Measurements from ENCODE around the gene FLII.

FLII gene

DNA sequence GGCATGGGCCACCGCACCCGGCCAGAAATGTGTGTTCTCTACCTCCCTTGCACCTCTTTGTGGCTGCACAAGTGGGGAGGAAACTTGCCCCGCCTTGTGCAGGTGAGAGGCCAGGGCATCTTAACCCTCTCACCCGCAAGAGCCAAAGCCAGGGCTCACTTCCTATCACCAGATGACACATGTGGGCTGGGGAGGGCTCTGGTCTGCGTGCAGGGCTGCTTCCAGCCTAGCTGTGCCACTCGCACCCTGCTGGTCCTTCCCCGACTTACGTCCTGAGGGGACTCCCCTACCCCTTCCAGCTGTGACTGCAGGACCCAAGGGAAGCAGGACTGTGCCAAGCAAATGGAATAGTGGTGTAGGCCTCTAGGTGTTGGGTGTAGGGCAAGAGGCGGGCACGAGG, 8.8 kb upstream of the FLII start:
- TF ChIP-seq, protein P1, sequence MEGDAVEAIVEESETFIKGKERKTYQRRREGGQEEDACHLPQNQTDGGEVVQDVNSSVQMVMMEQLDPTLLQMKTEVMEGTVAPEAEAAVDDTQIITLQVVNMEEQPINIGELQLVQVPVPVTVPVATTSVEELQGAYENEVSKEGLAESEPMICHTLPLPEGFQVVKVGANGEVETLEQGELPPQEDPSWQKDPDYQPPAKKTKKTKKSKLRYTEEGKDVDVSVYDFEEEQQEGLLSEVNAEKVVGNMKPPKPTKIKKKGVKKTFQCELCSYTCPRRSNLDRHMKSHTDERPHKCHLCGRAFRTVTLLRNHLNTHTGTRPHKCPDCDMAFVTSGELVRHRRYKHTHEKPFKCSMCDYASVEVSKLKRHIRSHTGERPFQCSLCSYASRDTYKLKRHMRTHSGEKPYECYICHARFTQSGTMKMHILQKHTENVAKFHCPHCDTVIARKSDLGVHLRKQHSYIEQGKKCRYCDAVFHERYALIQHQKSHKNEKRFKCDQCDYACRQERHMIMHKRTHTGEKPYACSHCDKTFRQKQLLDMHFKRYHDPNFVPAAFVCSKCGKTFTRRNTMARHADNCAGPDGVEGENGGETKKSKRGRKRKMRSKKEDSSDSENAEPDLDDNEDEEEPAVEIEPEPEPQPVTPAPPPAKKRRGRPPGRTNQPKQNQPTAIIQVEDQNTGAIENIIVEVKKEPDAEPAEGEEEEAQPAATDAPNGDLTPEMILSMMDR (IDR thresholded peaks at IDR 0.05; ENCODE audit: control insufficient read depth, insufficient read depth, low read depth, low read length, missing control alignments) = no peak
- DNase-seq (ENCODE audit: low read depth) = no peak
- H3K4me3 ChIP-seq (ENCODE audit: control insufficient read depth, low read depth, low read length) = no peak overlapping the region

DNA sequence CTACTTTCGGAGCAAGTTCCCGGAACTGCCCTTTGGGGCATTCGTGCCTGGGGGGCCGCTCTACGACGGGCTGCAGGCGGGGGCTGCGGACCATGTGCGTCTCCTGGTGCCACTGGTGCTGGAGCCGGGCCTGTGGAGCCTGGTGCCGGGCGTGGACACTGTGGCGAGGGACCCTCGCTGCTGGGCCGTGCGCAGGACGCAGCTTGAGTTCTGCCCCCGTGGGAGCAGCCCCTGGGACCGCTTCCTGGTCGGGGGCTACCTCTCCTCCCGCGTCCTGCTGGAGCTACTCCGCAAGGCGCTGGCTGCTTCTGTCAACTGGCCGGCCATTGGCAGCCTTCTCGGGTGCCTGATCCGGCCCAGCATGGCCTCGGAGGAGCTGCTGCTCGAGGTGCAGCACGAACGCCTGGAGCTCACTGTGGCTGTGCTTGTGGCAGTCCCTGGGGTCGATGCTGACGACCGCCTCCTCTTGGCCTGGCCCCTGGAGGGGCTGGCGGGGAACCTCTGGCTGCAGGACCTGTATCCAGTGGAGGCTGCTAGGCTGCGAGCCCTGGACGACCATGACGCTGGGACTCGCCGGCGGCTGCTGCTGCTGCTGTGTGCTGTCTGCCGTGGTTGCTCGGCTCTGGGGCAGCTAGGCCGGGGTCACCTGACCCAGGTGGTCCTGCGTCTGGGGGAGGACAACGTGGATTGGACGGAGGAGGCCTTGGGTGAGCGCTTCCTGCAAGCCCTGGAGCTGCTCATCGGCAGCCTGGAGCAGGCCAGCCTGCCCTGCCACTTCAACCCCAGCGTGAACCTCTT, 5.5 kb upstream of the FLII start:
- no peak for DNase-seq (ENCODE audit: low read depth)
- H3K4me3 ChIP-seq (ENCODE audit: control insufficient read depth, low read depth, low read length) = no peak overlapping the region
- TF ChIP-seq, protein P1 (IDR thresholded peaks at IDR 0.05; ENCODE audit: control insufficient read depth, insufficient read depth, low read depth, low read length, missing control alignments) = no peak

DNA sequence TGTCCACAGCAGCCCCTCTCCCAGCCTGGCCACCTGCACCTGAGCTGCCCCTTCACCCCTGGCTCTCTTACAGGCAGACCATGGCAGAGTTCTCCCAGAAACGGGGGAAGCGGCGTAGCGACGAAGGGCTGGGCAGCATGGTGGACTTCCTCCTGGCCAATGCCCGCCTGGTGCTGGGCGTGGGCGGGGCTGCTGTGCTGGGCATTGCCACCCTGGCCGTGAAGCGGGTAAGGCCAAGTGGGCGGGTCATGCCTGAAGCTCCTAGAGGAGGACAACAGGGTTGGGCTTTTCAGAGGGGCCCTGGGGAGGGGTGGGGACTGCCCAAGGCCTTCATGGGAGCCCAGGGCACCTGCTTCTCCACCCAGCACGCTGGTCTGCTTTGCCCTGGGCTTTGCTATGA, 4.1 kb upstream of the FLII start:
- TF ChIP-seq, protein P1 (IDR thresholded peaks at IDR 0.05; ENCODE audit: control insufficient read depth, insufficient read depth, low read depth, low read length, missing control alignments) = no peak
- DNase-seq (ENCODE audit: low read depth) = no peak
- no peak overlapping the region for H3K4me3 ChIP-seq (ENCODE audit: control insufficient read depth, low read depth, low read length)

DNA sequence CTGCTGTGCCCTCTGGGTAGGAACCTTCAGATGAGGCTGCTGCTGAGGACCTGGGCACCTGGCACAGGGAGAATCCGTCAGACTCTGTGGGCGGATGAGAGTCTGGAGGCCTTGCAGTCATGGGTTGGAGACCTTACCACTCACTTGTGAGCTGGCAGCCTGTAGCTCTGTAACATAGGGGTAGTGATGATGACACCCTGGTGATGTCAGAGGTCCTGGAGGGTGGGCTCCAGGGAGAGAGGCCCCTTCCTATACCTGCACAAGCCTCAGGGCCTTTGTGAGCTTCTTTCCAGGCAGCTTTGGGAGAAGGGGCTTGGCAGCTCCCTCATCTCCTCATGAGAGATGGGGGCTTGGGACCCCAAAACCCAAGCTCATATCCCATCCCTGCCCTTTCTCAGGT, 3.6 kb upstream of the FLII start:
- no peak for DNase-seq (ENCODE audit: low read depth)
- H3K4me3 ChIP-seq (ENCODE audit: control insufficient read depth, low read depth, low read length) = no peak overlapping the region
- TF ChIP-seq, protein P1 (IDR thresholded peaks at IDR 0.05; ENCODE audit: control insufficient read depth, insufficient read depth, low read depth, low read length, missing control alignments) = no peak

DNA sequence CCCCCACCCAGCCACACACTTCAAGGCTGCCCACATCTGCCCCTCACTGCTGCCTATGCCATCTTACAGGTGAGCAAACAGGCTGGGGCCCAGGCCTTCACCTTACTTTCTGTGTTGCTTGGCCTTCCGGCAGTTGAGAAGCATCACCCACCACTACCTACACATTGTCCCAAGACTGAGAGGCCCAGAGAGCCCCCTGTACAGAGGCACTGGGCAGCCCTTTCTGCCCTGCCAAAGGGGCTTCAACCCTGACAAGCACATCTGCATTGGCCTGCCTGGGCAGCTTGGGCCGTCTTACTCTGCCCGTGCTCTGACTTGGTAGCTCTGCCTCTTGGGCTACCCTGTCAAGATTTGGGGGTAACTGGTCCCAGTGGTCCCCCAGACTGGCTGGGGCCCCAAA, 3.1 kb upstream of the FLII start:
- H3K4me3 ChIP-seq (ENCODE audit: control insufficient read depth, low read depth, low read length) = peak overlapping the region; percentile 92
- DNase-seq (ENCODE audit: low read depth) = no peak
- TF ChIP-seq, protein P1 (IDR thresholded peaks at IDR 0.05; ENCODE audit: control insufficient read depth, insufficient read depth, low read depth, low read length, missing control alignments) = no peak

DNA sequence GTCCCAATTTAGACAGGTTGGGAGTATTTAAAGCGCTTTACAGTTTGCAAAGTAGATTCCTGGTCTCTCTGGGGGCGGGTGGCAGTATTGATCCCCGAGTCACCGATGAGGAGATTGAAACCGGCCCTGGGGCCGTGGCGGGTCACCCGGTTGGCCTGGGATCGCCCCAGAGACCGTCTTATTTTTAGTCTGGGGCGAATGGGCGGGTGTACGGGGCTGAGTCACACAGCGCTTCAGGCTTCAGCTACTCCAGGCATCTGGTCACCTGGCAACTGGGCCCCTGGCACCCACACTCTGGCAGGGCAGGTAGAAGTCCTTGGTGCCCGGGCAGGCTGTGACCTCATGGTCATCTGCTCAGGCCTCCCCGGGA, 2.6 kb upstream of the FLII start:
- DNase-seq (ENCODE audit: low read depth) = no peak
- H3K4me3 ChIP-seq (ENCODE audit: control insufficient read depth, low read depth, low read length) = peak overlapping the region; percentile 92
- TF ChIP-seq, protein P1 (IDR thresholded peaks at IDR 0.05; ENCODE audit: control insufficient read depth, insufficient read depth, low read depth, low read length, missing control alignments) = no peak

Measured in AG09309 (cell line).